Measurements from ENCODE around the gene DPP6.

- TF ChIP-seq EP300 (IDR thresholded peaks at IDR 0.05) (no peak), POLR2AphosphoS5 (IDR thresholded peaks at IDR 0.05) (no peak)
- TF ChIP-seq, protein P1, sequence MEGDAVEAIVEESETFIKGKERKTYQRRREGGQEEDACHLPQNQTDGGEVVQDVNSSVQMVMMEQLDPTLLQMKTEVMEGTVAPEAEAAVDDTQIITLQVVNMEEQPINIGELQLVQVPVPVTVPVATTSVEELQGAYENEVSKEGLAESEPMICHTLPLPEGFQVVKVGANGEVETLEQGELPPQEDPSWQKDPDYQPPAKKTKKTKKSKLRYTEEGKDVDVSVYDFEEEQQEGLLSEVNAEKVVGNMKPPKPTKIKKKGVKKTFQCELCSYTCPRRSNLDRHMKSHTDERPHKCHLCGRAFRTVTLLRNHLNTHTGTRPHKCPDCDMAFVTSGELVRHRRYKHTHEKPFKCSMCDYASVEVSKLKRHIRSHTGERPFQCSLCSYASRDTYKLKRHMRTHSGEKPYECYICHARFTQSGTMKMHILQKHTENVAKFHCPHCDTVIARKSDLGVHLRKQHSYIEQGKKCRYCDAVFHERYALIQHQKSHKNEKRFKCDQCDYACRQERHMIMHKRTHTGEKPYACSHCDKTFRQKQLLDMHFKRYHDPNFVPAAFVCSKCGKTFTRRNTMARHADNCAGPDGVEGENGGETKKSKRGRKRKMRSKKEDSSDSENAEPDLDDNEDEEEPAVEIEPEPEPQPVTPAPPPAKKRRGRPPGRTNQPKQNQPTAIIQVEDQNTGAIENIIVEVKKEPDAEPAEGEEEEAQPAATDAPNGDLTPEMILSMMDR (IDR thresholded peaks at IDR 0.05), result no peak
These were observed 378.4 kb downstream of the DPP6 start for GRCh38 chr7:154430640-154431039.
